NCI-H2171 treated with DMSO at 0.1 percent for 48 hours (cell line): ENCODE measurements around the gene DEFB114.
"Not testable (repeated sequence)": the region's sequence is repeated elsewhere in the genome, so short reads cannot be mapped to it uniquely, and the experiment has no call there.

Experiments
- DNase-seq: peaks from one replicate; lab custom pipeline; 2025; lab: John Stamatoyannopoulos, UW

Gene DEFB114

GRCh38 chr6:49964064-49964463, at the start of gene DEFB114:
Gene DEFB114, minus strand, starts transcription at chr6:49964164. Its CDS starts 59 bp downstream, at chr6:49964105.
- DNase-seq = no peak

GRCh38 chr6:50007819-50008218, 43.9 kb upstream of the DEFB114 start:
- no peak for DNase-seq

GRCh38 chr6:50003139-50003538, 39.2 kb upstream of the DEFB114 start:
- no peak for DNase-seq

- no peak for DNase-seq
These were observed 31.3 kb upstream of the DEFB114 start for GRCh38 chr6:49995278-49995677.

GRCh38 chr6:49988900-49989299, 24.9 kb upstream of the DEFB114 start:
- DNase-seq = no peak

- no peak for DNase-seq
These were observed 23.8 kb upstream of the DEFB114 start for GRCh38 chr6:49987749-49988148.

- DNase-seq = no peak
These were observed 22.6 kb upstream of the DEFB114 start for GRCh38 chr6:49986551-49986950.

GRCh38 chr6:49982046-49982445, 18.1 kb upstream of the DEFB114 start:
- no peak for DNase-seq

GRCh38 chr6:49980898-49981297, 16.9 kb upstream of the DEFB114 start:
- no peak for DNase-seq

- DNase-seq = no peak
These were observed 15.6 kb upstream of the DEFB114 start for GRCh38 chr6:49979584-49979983.

- DNase-seq = no peak
These were observed 14.6 kb upstream of the DEFB114 start for GRCh38 chr6:49978332-49979226.

- no peak for DNase-seq
These were observed 5.6 kb upstream of the DEFB114 start, which contains the start of gene DEFB113 for GRCh38 chr6:49969605-49970004. Gene DEFB113, minus strand, starts transcription at chr6:49969625. Its CDS starts 0 bp downstream, at chr6:49969625.

- DNase-seq = no peak
These were observed 2.9 kb upstream of the DEFB114 start for GRCh38 chr6:49966823-49967222.

GRCh38 chr6:49966334-49966733, 2.4 kb upstream of the DEFB114 start:
- no peak for DNase-seq

GRCh38 chr6:49958180-49958579, 5.8 kb downstream of the DEFB114 start:
- DNase-seq = no peak

GRCh38 chr6:49955847-49956246, 8.1 kb downstream of the DEFB114 start:
- no peak for DNase-seq

GRCh38 chr6:49951926-49952325, 12.0 kb downstream of the DEFB114 start:
- no peak for DNase-seq

GRCh38 chr6:49950415-49950751, 13.6 kb downstream of the DEFB114 start:
- no peak for DNase-seq

GRCh38 chr6:49949062-49949461, 14.9 kb downstream of the DEFB114 start:
- no peak for DNase-seq

GRCh38 chr6:49946835-49947234, 17.1 kb downstream of the DEFB114 start:
- no peak for DNase-seq

GRCh38 chr6:49944068-49944467, 19.9 kb downstream of the DEFB114 start:
- DNase-seq = not testable (repeated sequence)

GRCh38 chr6:49939993-49940498, 23.9 kb downstream of the DEFB114 start:
- no peak for DNase-seq

- no peak for DNase-seq
These were observed 26.2 kb downstream of the DEFB114 start for GRCh38 chr6:49937811-49938210.

GRCh38 chr6:49937017-49937416, 26.9 kb downstream of the DEFB114 start:
- DNase-seq = no peak
